Measurements from ENCODE around the gene IFI30.

DNA sequence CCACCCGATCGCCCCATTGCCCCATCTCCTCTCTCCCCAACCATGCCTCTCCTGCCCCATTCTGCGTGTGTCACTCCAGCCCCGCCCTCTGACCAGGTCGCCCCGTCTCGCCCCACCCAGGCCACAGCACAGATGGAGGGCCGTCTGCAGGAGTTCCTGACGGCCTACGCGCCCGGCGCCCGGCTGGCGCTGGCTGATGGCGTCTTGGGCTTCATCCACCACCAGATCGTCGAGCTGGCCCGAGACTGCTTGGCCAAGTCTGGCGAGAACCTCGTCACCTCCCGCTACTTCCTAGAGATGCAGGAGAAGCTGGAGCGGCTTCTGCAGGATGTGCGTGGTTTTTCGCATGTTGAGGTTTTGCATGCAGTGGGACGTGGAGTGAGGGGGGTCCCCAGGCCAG lies 49.8 kb upstream of the IFI30 start:
- TF ChIP-seq, protein P1, sequence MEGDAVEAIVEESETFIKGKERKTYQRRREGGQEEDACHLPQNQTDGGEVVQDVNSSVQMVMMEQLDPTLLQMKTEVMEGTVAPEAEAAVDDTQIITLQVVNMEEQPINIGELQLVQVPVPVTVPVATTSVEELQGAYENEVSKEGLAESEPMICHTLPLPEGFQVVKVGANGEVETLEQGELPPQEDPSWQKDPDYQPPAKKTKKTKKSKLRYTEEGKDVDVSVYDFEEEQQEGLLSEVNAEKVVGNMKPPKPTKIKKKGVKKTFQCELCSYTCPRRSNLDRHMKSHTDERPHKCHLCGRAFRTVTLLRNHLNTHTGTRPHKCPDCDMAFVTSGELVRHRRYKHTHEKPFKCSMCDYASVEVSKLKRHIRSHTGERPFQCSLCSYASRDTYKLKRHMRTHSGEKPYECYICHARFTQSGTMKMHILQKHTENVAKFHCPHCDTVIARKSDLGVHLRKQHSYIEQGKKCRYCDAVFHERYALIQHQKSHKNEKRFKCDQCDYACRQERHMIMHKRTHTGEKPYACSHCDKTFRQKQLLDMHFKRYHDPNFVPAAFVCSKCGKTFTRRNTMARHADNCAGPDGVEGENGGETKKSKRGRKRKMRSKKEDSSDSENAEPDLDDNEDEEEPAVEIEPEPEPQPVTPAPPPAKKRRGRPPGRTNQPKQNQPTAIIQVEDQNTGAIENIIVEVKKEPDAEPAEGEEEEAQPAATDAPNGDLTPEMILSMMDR (IDR thresholded peaks at IDR 0.05), result no peak
- TF ChIP-seq POLR2A (IDR thresholded peaks at IDR 0.05), result no peak
